GM12878 (cell line): ENCODE measurements around the gene TASOR2. TPM values are rescaled to one million over a fixed set of nuclear protein-coding genes. Genes with fewer than 3 reads are reported as not detected.

Source experiments
- ATAC-seq: fragments of 200-7000 bp; cut with Tn5 transposase; 3 replicates; pipeline ENCODE4 v1.9.1; 2020; ENCODE audit warnings: mild to moderate bottlenecking, moderate library complexity
- BruUV-seq: library from RNA; stranded (reverse); fragments of 400-500 nt; replicated peaks from 2 replicates; lab custom pipeline; 2021; lab: Mats Ljungman, UMichigan
- CTCF ChIA-PET: fragments of 300-600 bp; sonication (Branson Sonifier 250); formaldehyde crosslinking; extraction: SDS; loops from one replicate; lab custom pipeline; 2021; ENCODE audit warnings: inconsistent platforms; lab: Yijun Ruan, JAX
- POLR2A ChIA-PET: fragments of 350-600 bp; formaldehyde crosslinking; extraction: SDS; loops from one replicate; lab custom pipeline; 2021; ENCODE audit warnings: inconsistent platforms; lab: Charles Lee
- RAD21 ChIA-PET: fragments of 300-600 bp; sonication (Branson Sonifier 250); formaldehyde crosslinking; loops from one replicate; lab custom pipeline; 2023; ENCODE audit warnings: antibody characterized with exemption; ENCODE audit not compliant: unreplicated experiment; lab: Charles Lee
- SMC1A ChIA-PET: fragments of 300-600 bp; sonication (Branson Sonifier 250); formaldehyde crosslinking; loops from one replicate; lab custom pipeline; 2023; ENCODE audit not compliant: unreplicated experiment, uncharacterized antibody; lab: Charles Lee
- DNase-seq: peaks from one replicate; pipeline ENCODE4 v3.0.0-alpha.2; 2011; ENCODE audit warnings: low read depth, low spot score
- FAIRE-seq: peaks from 3 replicates; lab custom pipeline; 2011; peaks lifted over from hg19 to GRCh38; lab: Jason Lieb, UNC
- H2AFZ ChIP-seq: 2 replicates; pipeline ENCODE4 v1.6.0; 2011; ENCODE audit warnings: low read depth, low read length, control low read depth; ENCODE audit not compliant: control insufficient read depth
- H3K27ac ChIP-seq: 2 replicates; pipeline ENCODE4 v1.5.1; 2011; ENCODE audit warnings: control low read depth; ENCODE audit not compliant: control insufficient read depth, insufficient read depth
- H3K27me3 ChIP-seq, 2 experiments: replicated peaks in 1 of 2; 2 replicates each; pipeline versions ENCODE4 v1.6.0 to v1.6.1; 2011; ENCODE audit warnings: low read length in 1 of 2; ENCODE audit not compliant: control insufficient read depth in 2 of 2, insufficient read depth in 2 of 2
- H3K36me3 ChIP-seq, 2 experiments: 2 replicates each; pipeline ENCODE4 v1.5.1; 2011; ENCODE audit warnings: low read length in 1 of 2; ENCODE audit not compliant: control insufficient read depth in 2 of 2, insufficient read depth in 2 of 2
- H3K4me1 ChIP-seq: 2 replicates; pipeline ENCODE4 v1.6.1; 2011; ENCODE audit warnings: mild to moderate bottlenecking, low read length, moderate library complexity, mixed read lengths; ENCODE audit not compliant: control insufficient read depth, insufficient read depth
- H3K4me2 ChIP-seq: 2 replicates; pipeline ENCODE4 v1.6.0; 2011; ENCODE audit warnings: control low read depth; ENCODE audit not compliant: control insufficient read depth, insufficient read depth
- H3K4me3 ChIP-seq: fragments of 200-600 bp; sonication (generic); 2 replicates; pipeline ENCODE4 v1.5.1; 2016
- H3K79me2 ChIP-seq: 2 replicates; pipeline ENCODE4 v1.6.0; 2011; ENCODE audit warnings: low read length; ENCODE audit not compliant: control insufficient read depth, insufficient read depth
- H3K9ac ChIP-seq: 2 replicates; pipeline ENCODE4 v1.8.0; 2011; ENCODE audit warnings: low read length, control low read depth, mixed read lengths; ENCODE audit not compliant: control insufficient read depth, insufficient read depth
- H3K9me3 ChIP-seq: replicated peaks from 3 replicates; pipeline ENCODE4 v1.5.1; 2011; ENCODE audit warnings: mild to moderate bottlenecking, low read length; ENCODE audit not compliant: control insufficient read depth, insufficient read depth
- H4K20me1 ChIP-seq: 2 replicates; pipeline ENCODE4 v1.6.0; 2011; ENCODE audit not compliant: control insufficient read depth, insufficient read depth
- CHD2 ChIP-seq: IDR thresholded peaks from 2 replicates; pipeline ENCODE4 v1.6.1; 2011; ENCODE audit warnings: low read depth, low read length, improper control_type of control experiment, borderline replicate concordance
- CREB1 ChIP-seq: IDR thresholded peaks from 2 replicates; pipeline ENCODE4 v1.6.1; 2012; ENCODE audit warnings: low read depth, mild to moderate bottlenecking, inconsistent platforms
- EZH2 ChIP-seq: IDR thresholded peaks from 2 replicates; pipeline ENCODE4 v1.6.1; 2012; ENCODE audit warnings: low read depth, mild to moderate bottlenecking, control low read depth, inconsistent platforms, low read length, borderline replicate concordance; ENCODE audit not compliant: control insufficient read depth
- IRF4 ChIP-seq: IDR thresholded peaks from 2 replicates; pipeline ENCODE4 v1.6.1; 2011; ENCODE audit warnings: low read depth, low read length
- MEF2A ChIP-seq: IDR thresholded peaks from 2 replicates; pipeline ENCODE4 v1.6.1; 2011; ENCODE audit warnings: low read depth, mild to moderate bottlenecking, low read length, moderate library complexity; ENCODE audit not compliant: insufficient read depth
- NFXL1 ChIP-seq: fragments of 450-650 bp; IDR thresholded peaks from 2 replicates; pipeline ENCODE4 v1.6.1; 2017; ENCODE audit warnings: antibody characterized with exemption, mild to moderate bottlenecking, borderline replicate concordance
- NFYB ChIP-seq: IDR thresholded peaks from 2 replicates; pipeline ENCODE4 v1.6.1; 2011; ENCODE audit warnings: low read depth, mild to moderate bottlenecking, low read length, improper control_type of control experiment, moderate library complexity; ENCODE audit not compliant: insufficient read depth
- SKIL ChIP-seq: fragments of 450-650 bp; IDR thresholded peaks from 2 replicates; pipeline ENCODE4 v1.6.1; 2017; ENCODE audit warnings: mild to moderate bottlenecking, low read depth, inconsistent platforms; ENCODE audit not compliant: poor library complexity, severe bottlenecking
- SMAD5 ChIP-seq: IDR thresholded peaks from 2 replicates; pipeline ENCODE4 v1.6.1; 2016; ENCODE audit warnings: antibody characterized with exemption, low read depth
- USF2 ChIP-seq: IDR thresholded peaks from 2 replicates; pipeline ENCODE4 v1.6.1; 2011; ENCODE audit warnings: low read depth, low read length, improper control_type of control experiment, borderline replicate concordance
- WGBS: methylation state at CpG from one replicate; pipeline ENCODE4 v1.1.6; 2016; ENCODE audit warnings: low lambda C conversion rate; ENCODE audit not compliant: insufficient replicate concordance, insufficient coverage; ENCODE audit errors: missing lambda C conversion rate; 5-methylcytosine and 5-hydroxymethylcytosine counted together
- in situ Hi-C: fragments of 300-500 bp; cut with MboI; formaldehyde crosslinking; loops from 9 replicates; pipeline ENCODE4 v1.14.3; 2018; ENCODE audit warnings: mixed read lengths
- intact Hi-C: fragments of 100-400 bp; cut with micrococcal nuclease; formaldehyde crosslinking; loops from one replicate; pipeline ENCODE4 v1.14.2; 2022; ENCODE audit not compliant: unreplicated experiment
- polyA plus RNA-seq, 11 experiments: library from polyadenylated mRNA; depleted of rRNA in 4 of 11; unstranded in 6 of 11; stranded (reverse) in 5 of 11; fragments of >200 nt; fragmentation: Nextera tagmentation in 4 of 11; fragmentation: Illumina TruSeq in 1 of 11; extraction: Ambion mirVana in 4 of 11; extraction: Trizol in 1 of 11; gene quantifications; 1 replicate in 1 of 11; 2 replicates in 10 of 11; pipeline versions ENCODE4 v1.2.1 to v1.2.3, GENCODE V29; 2011 to 2016; ENCODE audit warnings: inconsistent platforms in 2 of 11, missing spikeins in 2 of 11, low read depth in 1 of 11
- total RNA-seq, 4 experiments: library from RNA; depleted of rRNA in 3 of 4; stranded (reverse); fragments of >200 nt in 3 of 4; fragmentation: Illumina TruSeq in 1 of 4; extraction: Trizol in 1 of 4; gene quantifications; 2 replicates each; pipeline versions ENCODE4 v1.2.1 to v1.2.3, GENCODE V29; 2013 to 2021

The TASOR2 gene
- total and polyA plus RNA-seq, 10 of the 15 experiments (the other 5 are each of a cell fraction or from before 2014, with no cell fraction given): 8.2 to 54.7 (median 31.0) TPM

- ATAC-seq (no peak), FAIRE-seq (no peak), DNase-seq (no peak)
- no TSS peak for BruUV-seq
- H3K4me3 ChIP-seq: no peak overlapping the region
- no peak overlapping the region for H3K27ac ChIP-seq
- H3K9ac ChIP-seq: no peak overlapping the region
- no peak overlapping the region for H2AFZ ChIP-seq
- no peaks in the 10 kb centered on the region for H4K20me1 ChIP-seq
- SMC1A ChIA-PET: no interaction called here
- WGBS: 44% methylated on average over 6 of the region's 6 CpGs
- CTCF ChIA-PET: interaction anchor here (0.6 to 0.8 kb wide), 2 partner anchors 30 to 38 kb away, joined by 3 read pairs; no protein-coding TSS in a partner anchor
- H3K27me3 ChIP-seq: peaks cover 5 to 7% of the 10 kb centered on the region in 2 experiments
- H3K4me1 ChIP-seq: peaks cover 14% of the 10 kb centered on the region
- no peaks in the 10 kb centered on the region; the same call in 2 of the 3 replicates for H3K9me3 ChIP-seq
- H3K36me3 ChIP-seq: no peaks in the 10 kb centered on the region
- TF ChIP-seq SMAD5 (no peak), USF2 (no peak), SKIL (no peak), NFXL1 (no peak), CREB1 (no peak), IRF4 (no peak), NFYB (no peak), CHD2 (no peak), EZH2 (no peak), MEF2A (no peak)
- H3K79me2 ChIP-seq: no peaks in the 10 kb centered on the region
- in situ Hi-C loops: no loop called here
- intact Hi-C loops: no loop called here
- RAD21 ChIA-PET: no interaction called here
- POLR2A ChIA-PET: no interaction called here
- H3K4me2 ChIP-seq: no peak overlapping the region
Measured at GRCh38 chr10:5661043-5661442, 23.6 kb upstream of the TASOR2 start.
